OCI-LY3 (cell line): ENCODE results near the gene EPHA8.

Source experiments
- EZH2phosphoT487 ChIP-seq: fragments of 200-600 bp; shearing (Covaris generic); IDR thresholded peaks from 2 replicates; pipeline ENCODE4 v1.6.1; 2018; ENCODE audit warnings: antibody characterized with exemption, mixed run types, low read depth
- TF ChIP-seq, protein P1 (sequence below): fragments of 200-600, 300-600 bp; sonication (generic); IDR thresholded peaks from 2 replicates; pipeline ENCODE4 v1.5.1; 2014; ENCODE audit warnings: antibody characterized with exemption, low read length, low read depth

DNA sequence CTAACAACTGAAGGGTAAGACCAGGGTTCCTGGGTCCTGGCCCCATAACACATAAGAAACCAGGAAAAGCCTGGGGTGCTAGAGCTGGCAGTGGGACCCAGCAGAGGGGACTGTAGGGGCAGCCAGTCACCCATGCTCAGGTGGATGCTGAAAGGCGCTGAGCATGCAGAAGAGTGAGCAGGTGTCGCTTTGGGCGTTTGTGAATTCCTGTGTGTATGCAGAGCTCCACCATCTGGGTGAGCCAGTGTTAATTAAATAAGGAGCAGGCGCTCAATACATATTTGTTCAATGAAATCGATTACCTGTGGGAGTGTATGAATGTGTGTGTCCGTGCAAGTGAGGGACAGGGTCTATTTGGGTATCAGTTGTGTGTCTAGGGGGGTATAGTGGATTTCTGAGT, 73.6 kb downstream of the EPHA8 start:
- TF ChIP-seq, protein P1, sequence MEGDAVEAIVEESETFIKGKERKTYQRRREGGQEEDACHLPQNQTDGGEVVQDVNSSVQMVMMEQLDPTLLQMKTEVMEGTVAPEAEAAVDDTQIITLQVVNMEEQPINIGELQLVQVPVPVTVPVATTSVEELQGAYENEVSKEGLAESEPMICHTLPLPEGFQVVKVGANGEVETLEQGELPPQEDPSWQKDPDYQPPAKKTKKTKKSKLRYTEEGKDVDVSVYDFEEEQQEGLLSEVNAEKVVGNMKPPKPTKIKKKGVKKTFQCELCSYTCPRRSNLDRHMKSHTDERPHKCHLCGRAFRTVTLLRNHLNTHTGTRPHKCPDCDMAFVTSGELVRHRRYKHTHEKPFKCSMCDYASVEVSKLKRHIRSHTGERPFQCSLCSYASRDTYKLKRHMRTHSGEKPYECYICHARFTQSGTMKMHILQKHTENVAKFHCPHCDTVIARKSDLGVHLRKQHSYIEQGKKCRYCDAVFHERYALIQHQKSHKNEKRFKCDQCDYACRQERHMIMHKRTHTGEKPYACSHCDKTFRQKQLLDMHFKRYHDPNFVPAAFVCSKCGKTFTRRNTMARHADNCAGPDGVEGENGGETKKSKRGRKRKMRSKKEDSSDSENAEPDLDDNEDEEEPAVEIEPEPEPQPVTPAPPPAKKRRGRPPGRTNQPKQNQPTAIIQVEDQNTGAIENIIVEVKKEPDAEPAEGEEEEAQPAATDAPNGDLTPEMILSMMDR = no peak
- no peak for TF ChIP-seq EZH2phosphoT487
